Heart left ventricle (tissue), 16 donors: ENCODE results near the gene GALR3. TPM values are rescaled to one million over a fixed set of nuclear protein-coding genes. Genes with fewer than 3 reads are reported as not detected.

Experiments used
- ATAC-seq, 4 donors: fragments of 200-7000 bp; cut with Tn5 transposase; one replicate each; pipeline ENCODE4 v1.9.1; 2020 to 2022; ENCODE audit warnings: moderate library complexity in 4 of 4, mild to moderate bottlenecking in 3 of 4, moderate number of reproducible peaks in 1 of 4
- DNase-seq, 5 donors: peaks; one replicate each; pipeline ENCODE4 v3.0.0-alpha.2; 2020
- H3K27ac ChIP-seq, 12 donors: fragments of 200-600 bp; sonication (generic) in 4 of 12; one replicate each; pipeline versions ENCODE4 v1.5.0 to v1.8.0; 2016 to 2022; ENCODE audit warnings: mild to moderate bottlenecking in 2 of 12
- H3K27me3 ChIP-seq, 9 donors: fragments of 200-600 bp; sonication (generic) in 2 of 9; one replicate each; pipeline versions ENCODE4 v1.5.1 to v1.8.0; 2016 to 2022; ENCODE audit warnings: mild to moderate bottlenecking in 3 of 9
- H3K36me3 ChIP-seq, 9 donors: fragments of 200-600 bp; sonication (generic) in 2 of 9; one replicate each; pipeline versions ENCODE4 v1.5.0 to v1.8.0; 2018 to 2022; ENCODE audit warnings: mild to moderate bottlenecking in 2 of 9
- H3K4me1 ChIP-seq, 12 donors: fragments of 200-600 bp; sonication (generic) in 4 of 12; one replicate each; pipeline versions ENCODE4 v1.5.0 to v1.8.0; 2016 to 2022; ENCODE audit warnings: mild to moderate bottlenecking in 3 of 12
- H3K4me3 ChIP-seq, 12 donors: fragments of 200-600 bp; sonication (generic) in 4 of 12; one replicate each; pipeline versions ENCODE4 v1.5.0 to v1.8.0; 2017 to 2022; ENCODE audit warnings: mild to moderate bottlenecking in 9 of 12, moderate library complexity in 4 of 12
- H3K9me3 ChIP-seq, 12 donors: fragments of 200-600 bp; sonication (generic) in 4 of 12; one replicate each; pipeline versions ENCODE4 v1.5.0 to v1.8.0; 2016 to 2022; ENCODE audit warnings: mild to moderate bottlenecking in 1 of 12
- CTCF ChIP-seq, 12 donors: fragments of 200-600 bp; sonication (generic) in 4 of 12; IDR thresholded peaks; one replicate each; pipeline versions ENCODE4 v1.5.0 to v1.8.0; 2018 to 2022; ENCODE audit warnings: antibody characterized with exemption in 12 of 12, mild to moderate bottlenecking in 5 of 12
- POLR2A ChIP-seq, 2 donors: fragments of 450-650 bp; IDR thresholded peaks; one replicate each; pipeline ENCODE4 v1.6.1; 2017; ENCODE audit warnings: antibody characterized with exemption in 2 of 2, mild to moderate bottlenecking in 2 of 2, moderate library complexity in 2 of 2
- WGBS, 4 donors: extraction: QIAGEN DNeasy Blood & Tissue Kit in 2 of 4; methylation state at CpG; one replicate each; pipeline versions ENCODE4 v1.1.5 to v1.1.7; 2013 to 2018; 5-methylcytosine and 5-hydroxymethylcytosine counted together
- intact Hi-C, 10 donors: fragments of 100-400 bp; cut with DNase I; formaldehyde crosslinking; loops; one replicate each; pipeline versions ENCODE4 v1.11.1 to v1.14.2; 2022
- polyA plus RNA-seq, 2 donors: library from polyadenylated mRNA; stranded (reverse); fragments of 200-250 nt; gene quantifications; one replicate each; pipeline ENCODE4 v1.2.3, GENCODE V29; 2013
- total RNA-seq, 9 donors: library from RNA; depleted of rRNA in 2 of 9; stranded (reverse); fragments of >200 nt in 2 of 9; fragmentation: NEBNext Ultra II Directional in 3 of 9; extraction: Animal tissue kit (Norgen Biotek cat#: 25700) in 3 of 9; gene quantifications; one replicate each; pipeline versions ENCODE4 v1.1.0 to v1.2.4, GENCODE V29; 2016 to 2023
- donor health status: ischemic (EF 13 %, LVEDD 7.1; RV severe dilation, severe dysfunction).
- donor health status: healthy with polysubstance abuse.
- donor health status: DM: no; HTN: yes; CAD: no.
- donor health status: DM: no; HTN: no; CAD: no.
- donor health status: ischemic (EF 25% LVEDD 6.9; RV normal size, moderate dysfunction).
- donor health status: ischemic (EF 25% LVEDD 5.7; RV mildly dilated, moderate dysfunction).
- donor health status: healthy.
- donor health status: DM: yes; HTN: yes; CAD: no.
- donor health status: ischemic (EF 35%, LVEDD 5.7; RV mildly dilated, moderate dysfunction).
- donor health status: nonischemic (EF 11% LVEDD 7.7; RV severe dilation, severe dysfunction).
- donor health status: DM: yes; HTN: yes; CAD: no.
- donor health status: PGD.
- donor health status: ischemic (EF 29% LVEDD 5.4; RV normal size, mild dysfunction).
- donor health status: nonischemic (EF 23%, LVEDD 6.1; RV moderate dilation, normal function).

The GALR3 gene
- total and polyA plus RNA-seq, 11 donors, result not detected

- Histone ChIP-seq H3K9me3 (peaks cover 0 to 6% (median 0%) of the 10 kb centered on the region in 12 donors), H3K27me3 (no peaks in the 10 kb centered on the region), H3K4me1 (peaks cover 3 to 23% (median 16%) of the 10 kb centered on the region in 12 donors), H3K4me3 (peak overlapping the region in 2 of 12 donors; percentile 66 to 98), H3K36me3 (peaks cover 0 to 30% (median 28%) of the 10 kb centered on the region in 9 donors), H3K27ac (peak overlapping the region in 2 of 12 donors; percentile 37 to 96)
- ATAC-seq, result no peak
- TF ChIP-seq POLR2A (IDR thresholded peaks at IDR 0.05) (no peak), CTCF (IDR thresholded peaks at IDR 0.05) (no peak)
- no peak for DNase-seq
- intact Hi-C loops, result no loop called here
- WGBS, 4 donors, result 81 to 84% (median 83%) methylated on average over 10 of the region's 10 CpGs
Observed at GRCh38 chr22:37842015-37842793, 19.0 kb downstream of the GALR3 start.

GRCh38 chr22:37843741-37844089 lies 20.5 kb downstream of the GALR3 start:
- Histone ChIP-seq H3K36me3 (peaks cover 0 to 15% (median 13%) of the 10 kb centered on the region in 9 donors), H3K4me1 (peaks cover 3 to 32% (median 20%) of the 10 kb centered on the region in 12 donors), H3K9me3 (peaks cover 0 to 6% (median 0%) of the 10 kb centered on the region in 12 donors), H3K27ac (peak overlapping the region; percentile 52 to 96 (median 89)), H3K4me3 (peak overlapping the region; percentile 64 to 98 (median 83)), H3K27me3 (no peaks in the 10 kb centered on the region)
- DNase-seq (peak in 2 of 5 donors; percentile 59 to 64), ATAC-seq (peak in 2 of 4 donors; percentile 66 to 70)
- 0 to 1% (median 1%) methylated on average over 21 to 46 of the region's 46 CpGs for WGBS, 4 donors
- TF ChIP-seq CTCF (IDR thresholded peaks at IDR 0.05) (no peak), POLR2A (IDR thresholded peaks at IDR 0.05) (no peak)
- intact Hi-C loops, result no loop called here

- Histone ChIP-seq H3K36me3 (peaks cover 0 to 3% (median under 1%) of the 10 kb centered on the region in 9 donors), H3K9me3 (peaks cover 0 to 6% (median 0%) of the 10 kb centered on the region in 12 donors), H3K4me1 (peaks cover 3 to 36% (median 23%) of the 10 kb centered on the region in 12 donors), H3K4me3 (peak overlapping the region; percentile 64 to 98 (median 83)), H3K27ac (peak overlapping the region in 11 of 12 donors; percentile 81 to 96 (median 89)), H3K27me3 (no peaks in the 10 kb centered on the region)
- DNase-seq (no peak), ATAC-seq (no peak)
- TF ChIP-seq POLR2A (IDR thresholded peaks at IDR 0.05) (no peak), CTCF (IDR thresholded peaks at IDR 0.05) (no peak)
- intact Hi-C loops, result no loop called here
- WGBS, 4 donors, result 88 to 90% (median 89%) methylated on average over 6 of the region's 6 CpGs
Observed at GRCh38 chr22:37844904-37845329, 21.7 kb downstream of the GALR3 start.

- Histone ChIP-seq H3K36me3 (peaks cover 0 to 10% (median 5%) of the 10 kb centered on the region in 9 donors), H3K27ac (no peak overlapping the region), H3K27me3 (no peaks in the 10 kb centered on the region), H3K9me3 (peaks cover 0 to 6% (median 0%) of the 10 kb centered on the region in 12 donors), H3K4me3 (no peak overlapping the region), H3K4me1 (peaks cover 3 to 48% (median 34%) of the 10 kb centered on the region in 12 donors)
- no peak for DNase-seq
- TF ChIP-seq POLR2A (IDR thresholded peaks at IDR 0.05) (no peak), CTCF (IDR thresholded peaks at IDR 0.05) (no peak)
- intact Hi-C loops, result no loop called here
- ATAC-seq, result no peak
- 90 to 99% (median 98%) methylated on average over 2 of the region's 2 CpGs for WGBS, 4 donors
Observed at GRCh38 chr22:37846433-37846832, 23.3 kb downstream of the GALR3 start.
